HG02840 (cell line): ENCODE measurements around the gene CBX6.

ENCODE experiments used
- ATAC-seq: cut with Tn5 transposase; IDR thresholded peaks from one replicate; pipeline ENCODE4 v1.9.1; 2021; ENCODE audit warnings: mild to moderate bottlenecking, moderate library complexity, moderate number of reproducible peaks; ENCODE audit not compliant: unreplicated experiment, low FRiP score

Gene CBX6

GRCh38 chr22:38874529-38875222, 2.7 kb upstream of the CBX6 start:
- ATAC-seq, result no peak

GRCh38 chr22:38873469-38874411, 1.7 kb upstream of the CBX6 start:
- ATAC-seq, result no peak

GRCh38 chr22:38872831-38873248, 824 bp upstream of the CBX6 start:
- ATAC-seq, result no peak

GRCh38 chr22:38871360-38872171, 450 bp downstream of the CBX6 start:
- ATAC-seq, result peak; percentile 14

GRCh38 chr22:38870791-38871359, 1.1 kb downstream of the CBX6 start:
- ATAC-seq, result no peak

GRCh38 chr22:38870312-38870741, 1.7 kb downstream of the CBX6 start:
- ATAC-seq, result no peak

GRCh38 chr22:38869663-38870062, 2.4 kb downstream of the CBX6 start:
- no peak for ATAC-seq

GRCh38 chr22:38868886-38869381, 3.1 kb downstream of the CBX6 start:
- ATAC-seq, result no peak

- ATAC-seq, result no peak
These were observed 3.7 kb downstream of the CBX6 start for GRCh38 chr22:38868286-38868721.

GRCh38 chr22:38867471-38868285, 4.3 kb downstream of the CBX6 start:
- no peak for ATAC-seq

- no peak for ATAC-seq
These were observed 4.9 kb downstream of the CBX6 start for GRCh38 chr22:38867124-38867455.

GRCh38 chr22:38866399-38867123, 5.5 kb downstream of the CBX6 start:
- ATAC-seq, result no peak

GRCh38 chr22:38866024-38866398, 6.0 kb downstream of the CBX6 start:
- ATAC-seq, result no peak

GRCh38 chr22:38865201-38866023, 6.6 kb downstream of the CBX6 start:
- ATAC-seq, result no peak

GRCh38 chr22:38864361-38865191, 7.4 kb downstream of the CBX6 start:
- no peak for ATAC-seq

- no peak for ATAC-seq
These were observed 8.4 kb downstream of the CBX6 start for GRCh38 chr22:38863531-38864131.
